NCI-H2196 (cell line): Measurements from ENCODE around the gene TCF21.

Source experiments
- DNase-seq: peaks from one replicate; lab custom pipeline; 2025; ENCODE audit not compliant: unreplicated experiment; lab: John Stamatoyannopoulos, UW

The TCF21 gene

DNA sequence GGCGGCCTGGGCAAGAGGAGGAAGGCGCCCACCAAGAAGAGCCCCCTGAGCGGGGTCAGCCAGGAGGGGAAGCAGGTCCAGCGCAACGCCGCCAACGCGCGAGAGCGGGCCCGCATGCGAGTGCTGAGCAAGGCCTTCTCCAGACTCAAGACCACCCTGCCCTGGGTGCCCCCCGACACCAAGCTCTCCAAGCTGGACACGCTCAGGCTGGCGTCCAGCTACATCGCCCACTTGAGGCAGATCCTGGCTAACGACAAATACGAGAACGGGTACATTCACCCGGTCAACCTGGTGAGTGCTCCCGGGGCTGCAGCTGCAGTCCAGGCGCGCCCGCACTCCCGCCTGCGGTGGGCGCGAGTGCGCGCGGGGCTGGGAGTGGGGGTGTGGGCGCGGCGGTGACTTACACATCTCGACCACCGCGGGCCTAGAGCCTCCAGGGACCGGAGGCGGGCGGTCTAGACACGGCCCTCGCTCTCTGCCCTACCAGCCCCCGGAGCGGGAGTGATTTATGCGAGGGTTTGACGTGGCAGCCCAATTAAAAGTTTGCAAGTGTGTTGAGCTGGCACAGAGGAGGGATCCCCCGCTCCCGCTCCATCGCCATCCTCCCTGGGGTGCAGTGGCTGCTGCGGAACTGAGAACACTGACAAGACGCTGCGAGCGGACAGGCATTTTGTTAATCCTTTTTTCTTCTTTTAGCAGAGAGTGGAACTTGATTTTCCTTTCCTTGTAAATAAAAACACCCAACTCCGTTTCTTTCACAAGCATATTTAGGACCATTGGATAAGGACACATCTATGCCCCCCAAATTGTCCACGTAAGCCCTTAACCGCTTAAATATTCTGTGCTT lies 867 bp downstream of the TCF21 start:
- DNase-seq, result no peak

GRCh38 chr6:133890711-133891148 lies 1.8 kb downstream of the TCF21 start:
- no peak for DNase-seq

GRCh38 chr6:133891149-133891926 lies 2.4 kb downstream of the TCF21 start:
- no peak for DNase-seq

DNA sequence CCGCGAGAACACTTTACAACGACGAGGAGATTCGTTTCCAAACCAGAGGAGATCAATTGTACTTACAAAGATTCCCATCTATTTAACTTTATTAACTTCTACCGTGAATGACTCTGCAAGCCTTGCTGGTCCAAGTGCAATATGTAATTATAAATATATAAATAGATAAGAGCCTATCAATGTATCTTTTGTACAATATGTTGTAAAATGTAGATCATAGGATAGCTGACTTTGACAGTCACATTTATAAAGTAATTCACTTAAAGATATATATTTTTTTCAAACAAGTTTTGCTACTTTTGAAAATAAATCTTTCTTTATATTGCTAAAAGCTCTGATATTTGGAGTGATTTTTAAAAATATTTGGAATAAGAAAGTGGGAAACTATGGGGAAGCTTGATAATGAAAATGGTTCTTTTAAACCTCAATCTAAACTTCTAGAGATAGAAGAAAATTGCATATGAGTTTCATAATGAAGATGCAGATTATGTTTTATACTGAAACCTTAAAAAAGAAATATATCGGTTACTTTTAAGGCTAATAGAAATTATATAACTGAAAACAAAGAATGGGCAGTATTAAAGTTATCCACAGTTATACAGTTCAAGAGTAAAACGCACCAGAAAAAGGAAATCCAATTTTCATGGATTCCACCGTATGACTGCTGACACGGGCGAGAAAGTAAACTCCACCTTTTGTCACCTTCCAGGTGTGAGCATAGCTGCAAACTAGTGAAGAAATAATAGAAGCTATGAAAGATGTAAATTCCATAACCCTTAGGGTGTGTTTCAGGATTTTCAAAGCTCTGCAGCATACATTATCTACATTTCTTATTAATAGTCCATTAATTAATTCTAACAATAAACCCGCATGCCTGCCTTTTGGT lies 3.3 kb downstream of the TCF21 start:
- DNase-seq, result no peak

GRCh38 chr6:133892813-133893691 lies 4.1 kb downstream of the TCF21 start:
- no peak for DNase-seq

- no peak for DNase-seq
These were observed 5.0 kb downstream of the TCF21 start for GRCh38 chr6:133893946-133894345.

- DNase-seq, result no peak
These were observed 5.5 kb downstream of the TCF21 start for GRCh38 chr6:133894369-133894768.

- no peak for DNase-seq
These were observed 6.0 kb downstream of the TCF21 start for GRCh38 chr6:133894795-133895358.

GRCh38 chr6:133895573-133896343 lies 6.8 kb downstream of the TCF21 start:
- no peak for DNase-seq

- no peak for DNase-seq
These were observed 7.4 kb downstream of the TCF21 start for GRCh38 chr6:133896344-133896721.

- no peak for DNase-seq
These were observed 9.3 kb downstream of the TCF21 start for GRCh38 chr6:133898263-133898662.

DNA sequence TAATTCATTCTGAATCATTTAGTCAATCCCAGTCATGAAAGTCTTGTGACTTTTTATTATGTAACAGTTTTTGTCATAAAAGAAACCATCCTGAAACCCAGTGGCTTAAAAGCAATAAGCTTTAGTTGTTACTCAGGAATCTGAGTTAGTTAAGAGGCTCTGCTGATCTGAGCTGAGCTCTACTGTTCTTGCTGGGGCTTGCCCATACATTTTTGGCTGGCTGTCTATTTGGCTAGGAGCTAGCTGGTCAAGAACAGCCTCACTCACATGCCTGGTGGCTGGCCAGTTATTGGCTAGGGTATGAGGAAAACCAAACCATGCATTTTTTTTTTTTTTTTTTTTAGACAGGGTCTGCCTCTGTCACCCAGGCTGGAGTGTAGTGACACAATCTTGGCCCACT lies 10.6 kb downstream of the TCF21 start:
- DNase-seq, result no peak

DNA sequence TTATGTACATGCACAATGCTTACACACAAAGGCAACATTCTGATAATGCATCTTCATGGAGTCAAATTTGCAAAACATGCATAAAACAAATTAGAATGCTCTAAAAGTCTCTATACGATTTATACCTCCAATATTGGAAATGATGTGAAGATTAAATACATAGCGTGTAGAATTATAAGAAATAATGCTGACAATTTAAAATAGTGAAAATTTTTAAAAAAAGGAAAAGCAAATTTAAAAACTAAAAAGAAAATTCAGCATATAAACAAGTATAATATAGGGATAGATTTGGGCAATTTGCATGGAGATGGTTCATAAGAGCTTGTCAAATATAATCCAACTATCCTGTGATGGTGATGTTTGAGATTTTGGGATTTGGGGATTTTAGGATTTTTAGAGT lies 14.9 kb downstream of the TCF21 start:
- no peak for DNase-seq

GRCh38 chr6:133906050-133906449 lies 17.1 kb downstream of the TCF21 start:
- DNase-seq, result no peak

GRCh38 chr6:133916650-133917151 lies 27.8 kb downstream of the TCF21 start:
- DNase-seq, result peak; percentile 90

GRCh38 chr6:133917781-133918180 lies 28.9 kb downstream of the TCF21 start:
- DNase-seq, result no peak

- DNase-seq, result no peak
These were observed 29.5 kb downstream of the TCF21 start for GRCh38 chr6:133918208-133918930.

GRCh38 chr6:133919362-133919761 lies 30.4 kb downstream of the TCF21 start:
- no peak for DNase-seq
